HepG2 (cell line): ENCODE results near the gene FERMT2. TPM values are rescaled to one million over a fixed set of nuclear protein-coding genes. Genes with fewer than 3 reads are reported as not detected.

Source experiments
- ATAC-seq: fragments of 200-7000 bp; cut with Tn5 transposase; 3 replicates; pipeline ENCODE4 v1.9.1; 2020; ENCODE audit warnings: mild to moderate bottlenecking, moderate library complexity
- BruUV-seq: library from RNA; stranded (reverse); fragments of 400-500 nt; replicated peaks from 2 replicates; lab custom pipeline; 2021; lab: Mats Ljungman, UMichigan
- CTCF ChIA-PET: fragments of 300-600 bp; formaldehyde crosslinking; extraction: SDS; loops from one replicate; lab custom pipeline; 2021; ENCODE audit warnings: low total read pairs, inconsistent platforms, low intra/inter-chr PET ratio; lab: Yijun Ruan, JAX
- POLR2A ChIA-PET: fragments of 350-600 bp; sonication (Branson Sonifier 250); formaldehyde crosslinking; loops from one replicate; lab custom pipeline; 2020; ENCODE audit warnings: antibody characterized with exemption, inconsistent platforms; lab: Yijun Ruan, JAX
- DNase-seq: peaks from one replicate; pipeline ENCODE4 v3.0.0-alpha.2; 2015; ENCODE audit warnings: low spot score
- FAIRE-seq: peaks from 3 replicates; lab custom pipeline; 2011; peaks lifted over from hg19 to GRCh38; lab: Jason Lieb, UNC
- H2AFZ ChIP-seq: one replicate; pipeline ENCODE4 v1.6.1; 2011; ENCODE audit warnings: low read length, inconsistent platforms
- H3K27ac ChIP-seq: fragments of 300-600 bp; 3 replicates; pipeline ENCODE4 v1.8.0; 2011; ENCODE audit warnings: mixed run types, mild to moderate bottlenecking, mixed read lengths, low read length, inconsistent platforms; ENCODE audit not compliant: insufficient read depth; ENCODE audit errors: extremely low read length
- H3K27me3 ChIP-seq, 2 experiments: fragments of 200-600 bp in 1 of 2; 2 replicates in 1 of 2; 3 replicates in 1 of 2; pipeline versions ENCODE4 v1.6.0 to v1.8.0; 2011; ENCODE audit warnings: low read length in 2 of 2, mild to moderate bottlenecking in 2 of 2, moderate library complexity in 2 of 2, inconsistent platforms in 1 of 2; ENCODE audit not compliant: insufficient read depth in 2 of 2, control insufficient read depth in 1 of 2
- H3K36me3 ChIP-seq, 2 experiments: fragments of 200-600 bp in 1 of 2; replicated peaks in 1 of 2; 2 replicates in 1 of 2; 3 replicates in 1 of 2; pipeline versions ENCODE4 v1.5.1 to v1.8.0; 2011; ENCODE audit warnings: low read length in 2 of 2, inconsistent platforms in 1 of 2; ENCODE audit not compliant: insufficient read depth in 2 of 2, control insufficient read depth in 1 of 2
- H3K4me1 ChIP-seq: 2 replicates; pipeline ENCODE4 v1.5.1; 2012; ENCODE audit warnings: low read length, inconsistent platforms; ENCODE audit not compliant: insufficient read depth
- H3K4me2 ChIP-seq: 2 replicates; pipeline ENCODE4 v1.6.0; 2011; ENCODE audit warnings: low read depth, low read length, inconsistent platforms
- H3K4me3 ChIP-seq, 3 experiments: fragments of 200-600 bp in 1 of 3; sonication (generic), shearing (Covaris generic) in 1 of 3; replicated peaks in 1 of 3; 2 replicates each; pipeline ENCODE4 v1.5.1; 2011 to 2016; ENCODE audit warnings: low read length in 3 of 3, inconsistent platforms in 2 of 3, low read depth in 2 of 3, mild to moderate bottlenecking in 2 of 3, control low read depth in 1 of 3, mixed read lengths in 1 of 3; ENCODE audit not compliant: insufficient read depth in 1 of 3
- H3K79me2 ChIP-seq: one replicate; pipeline ENCODE4 v1.6.1; 2011; ENCODE audit warnings: low read length, inconsistent platforms; ENCODE audit not compliant: insufficient read depth
- H3K9ac ChIP-seq: 2 replicates; pipeline ENCODE4 v1.6.0; 2011; ENCODE audit warnings: mild to moderate bottlenecking, low read depth, low read length, inconsistent platforms; ENCODE audit not compliant: insufficient read depth
- H3K9me3 ChIP-seq: 2 replicates; pipeline ENCODE4 v1.5.1; 2012; ENCODE audit warnings: mild to moderate bottlenecking, low read length
- H4K20me1 ChIP-seq: 2 replicates; pipeline ENCODE4 v1.6.0; 2011; ENCODE audit warnings: inconsistent platforms, mild to moderate bottlenecking, low read length, moderate library complexity; ENCODE audit not compliant: insufficient read depth
- ARHGAP35 ChIP-seq: sonication (generic); formaldehyde crosslinking; IDR thresholded peaks from 2 replicates; pipeline ENCODE4 v1.9.0; 2022; ENCODE audit warnings: mild to moderate bottlenecking, inconsistent platforms, moderate library complexity, missing genetic modification reagents, borderline replicate concordance
- ELF4 ChIP-seq: sonication (generic); formaldehyde crosslinking; IDR thresholded peaks from 2 replicates; pipeline ENCODE4 v1.5.0; 2020; ENCODE audit warnings: missing genetic modification reagents, mild to moderate bottlenecking, moderate library complexity, borderline replicate concordance
- IKZF4 ChIP-seq: sonication (generic); formaldehyde crosslinking; IDR thresholded peaks from 2 replicates; pipeline ENCODE4 v1.5.1; 2020; ENCODE audit warnings: borderline replicate concordance, mild to moderate bottlenecking, low read depth, missing genetic modification reagents; ENCODE audit errors: not compliant biosample characterization
- NFAT5 ChIP-seq: sonication (generic); formaldehyde crosslinking; IDR thresholded peaks from 2 replicates; pipeline ENCODE4 v1.4.0; 2020; ENCODE audit warnings: missing genetic modification reagents
- TOE1 ChIP-seq: sonication (generic); formaldehyde crosslinking; IDR thresholded peaks from 2 replicates; pipeline ENCODE4 v1.4.0; 2020; ENCODE audit warnings: mild to moderate bottlenecking, missing genetic modification reagents
- WGBS: methylation state at CpG from one replicate; pipeline ENCODE4 v1.1.6; 2017; ENCODE audit warnings: low lambda C conversion rate; 5-methylcytosine and 5-hydroxymethylcytosine counted together
- in situ Hi-C: cut with HindIII; loops from 2 replicates; pipeline ENCODE4 v1.10.0; 2017; ENCODE audit warnings: low pct_unique_long_range_greater_than_20kb; ENCODE audit not compliant: extremely low pct_ligation_motif_present
- intact Hi-C: fragments of 100-400 bp; cut with micrococcal nuclease; formaldehyde crosslinking; loops from one replicate; pipeline ENCODE4 v1.10.0; 2022; ENCODE audit not compliant: unreplicated experiment
- polyA plus RNA-seq, 8 experiments: library from polyadenylated mRNA; depleted of rRNA in 3 of 8; stranded (reverse) in 7 of 8; unstranded in 1 of 8; fragments of >200 nt; fragmentation: Illumina TruSeq in 4 of 8; extraction: Trizol in 4 of 8; gene quantifications; 2 replicates each; pipeline versions ENCODE4 v1.2.1 to v1.2.3, GENCODE V29; 2011 to 2016; ENCODE audit warnings: low read depth in 4 of 8, missing spikeins in 1 of 8, mixed read lengths in 1 of 8; ENCODE audit not compliant: insufficient read depth in 1 of 8
- total RNA-seq, 5 experiments: library from RNA; depleted of rRNA; stranded (reverse); fragments of >200 nt; fragmentation: Illumina TruSeq; extraction: Trizol; gene quantifications; 2 replicates each; pipeline ENCODE4 v1.2.3, GENCODE V29; 2016; ENCODE audit warnings: low read depth in 1 of 5

The FERMT2 gene
- total and polyA plus RNA-seq, 2 of the 13 experiments (the other 11 are each of a cell fraction or from before 2014, with no cell fraction given), result 36.2 to 60.4 TPM

GRCh38 chr14:52944254-52944653 lies 6.6 kb downstream of the FERMT2 start:
- POLR2A ChIA-PET, result no interaction called here
- no peak overlapping the region for H3K4me2 ChIP-seq

More at GRCh38 chr14:52944254-52944653, 6.6 kb downstream of the FERMT2 start:
- TF ChIP-seq NFAT5 (CRISPR knock-in tag) (no peak), ARHGAP35 (CRISPR knock-in tag) (no peak), ELF4 (CRISPR knock-in tag) (no peak), IKZF4 (CRISPR knock-in tag) (no peak), TOE1 (no peak)
- TF ChIP-seq, all 625 proteins: peak for 0
- Histone ChIP-seq H3K9me3 (no peaks in the 10 kb centered on the region), H3K36me3 (peaks cover 0 to 4% of the 10 kb centered on the region in 2 experiments; a peak in 2 of 5 replicates), H3K79me2 (peaks cover 87% of the 10 kb centered on the region), H3K27me3 (no peaks in the 10 kb centered on the region), H3K9ac (no peak overlapping the region), H3K4me3 (no peak overlapping the region), H3K4me1 (peaks cover 44% of the 10 kb centered on the region), H2AFZ (no peak overlapping the region), H3K27ac (no peak overlapping the region), H4K20me1 (0 out of 2 replicates have a peak, but pooled peaks cover 2% of the 10 kb centered on the region)
- in situ Hi-C loops (no loop called here), intact Hi-C loops (no loop called here)
- FAIRE-seq (no peak), DNase-seq (no peak), ATAC-seq (no peak)
- BruUV-seq, result no TSS peak
- whole genome bisulfite sequencing, result 93% methylated on average over 2 of the region's 2 CpGs
- CTCF ChIA-PET, result no interaction called here
